Stimulated activated CD4-positive, alpha-beta T cell treated with anti-CD3 and anti-CD28 coated beads, Interleukin-15, amount 100 ng/mL, for 1 hour (primary cell): Measurements from ENCODE around the gene GANC.

Source experiments
- DNase-seq, 2 donors: peaks; one replicate each; pipeline ENCODE4 v3.0.0-alpha.2; 2020; ENCODE audit warnings: low read depth in 1 of 2, low spot score in 1 of 2

GANC gene

DNA sequence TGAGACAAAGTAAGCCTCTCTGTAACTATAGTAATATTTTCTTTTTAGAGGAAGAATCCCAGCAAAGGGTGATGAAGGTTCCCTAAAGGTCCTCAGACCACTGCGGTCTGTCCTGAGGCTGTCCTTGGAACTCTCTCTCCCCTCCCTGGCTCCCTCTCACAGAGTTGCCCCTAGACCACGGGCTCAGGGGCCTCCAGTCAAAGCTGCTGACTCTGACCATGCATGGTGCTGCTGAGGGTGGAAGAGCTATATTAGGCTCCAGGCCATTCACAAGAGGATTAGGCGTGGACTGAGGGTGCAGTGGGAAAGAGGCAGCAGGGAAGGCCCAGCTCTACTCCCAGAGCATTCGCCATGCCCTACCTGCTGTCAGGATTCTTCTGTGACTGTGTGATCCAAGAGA is 100.9 kb downstream of the GANC start:
- DNase-seq = no peak

DNA sequence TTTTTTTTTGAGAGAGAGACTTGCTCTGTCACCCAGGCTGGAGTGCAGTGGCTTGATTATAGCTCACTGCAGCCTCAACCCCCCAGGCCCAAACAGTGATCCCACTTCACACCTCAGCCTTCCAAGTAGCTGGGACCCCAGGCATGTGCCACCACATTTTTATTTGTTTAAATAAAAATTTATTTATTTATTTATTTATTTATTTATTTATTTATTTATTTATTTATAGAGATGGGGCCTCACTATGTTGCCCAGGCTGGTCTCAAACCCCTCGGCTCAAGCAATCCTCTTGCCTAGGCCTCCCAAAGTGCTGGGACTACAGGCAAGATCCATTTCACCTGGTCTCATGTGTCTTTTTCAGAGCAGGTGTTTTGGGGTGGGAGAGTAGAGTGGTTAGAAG is 101.8 kb downstream of the GANC start:
- DNase-seq = no peak

DNA sequence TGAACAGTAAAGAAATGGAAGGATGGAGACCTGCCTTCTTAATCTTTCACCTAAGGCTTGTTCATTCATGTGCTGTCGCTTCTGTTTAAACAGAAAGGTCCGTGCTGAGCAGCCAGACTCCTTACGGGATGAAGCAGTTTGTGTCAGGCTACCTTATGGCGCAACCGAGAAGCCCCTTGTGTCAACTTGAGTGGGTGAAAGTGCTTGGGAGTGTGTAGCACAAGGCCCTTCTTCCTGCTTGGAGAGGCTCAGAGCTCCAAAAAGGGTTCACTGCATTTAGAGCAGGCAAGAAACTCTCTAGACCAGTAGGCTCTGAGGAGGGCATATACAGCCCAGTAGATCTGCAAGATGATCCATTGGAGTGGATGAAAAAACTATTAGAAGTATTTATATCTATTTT is 102.3 kb downstream of the GANC start:
- DNase-seq = no peak

DNA sequence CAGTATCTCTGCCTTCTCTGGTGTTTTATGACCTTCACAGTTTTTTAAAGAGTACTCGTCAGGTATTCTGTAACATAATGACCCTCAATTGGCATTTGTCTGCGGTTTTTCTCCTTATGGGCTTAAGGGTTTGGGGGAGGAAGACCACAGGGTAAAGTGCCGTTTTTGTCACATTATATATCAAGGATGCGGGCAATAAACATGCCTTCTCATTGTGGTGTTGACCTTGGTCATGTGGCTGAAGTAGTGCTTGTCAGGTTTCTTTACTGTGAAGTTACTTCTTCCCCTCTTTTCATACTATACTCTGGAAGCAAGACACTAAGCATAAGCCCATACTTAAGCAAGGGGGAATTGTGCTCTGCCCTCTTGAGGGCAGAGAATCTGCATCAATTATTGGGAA is 102.9 kb downstream of the GANC start:
- DNase-seq = no peak

DNA sequence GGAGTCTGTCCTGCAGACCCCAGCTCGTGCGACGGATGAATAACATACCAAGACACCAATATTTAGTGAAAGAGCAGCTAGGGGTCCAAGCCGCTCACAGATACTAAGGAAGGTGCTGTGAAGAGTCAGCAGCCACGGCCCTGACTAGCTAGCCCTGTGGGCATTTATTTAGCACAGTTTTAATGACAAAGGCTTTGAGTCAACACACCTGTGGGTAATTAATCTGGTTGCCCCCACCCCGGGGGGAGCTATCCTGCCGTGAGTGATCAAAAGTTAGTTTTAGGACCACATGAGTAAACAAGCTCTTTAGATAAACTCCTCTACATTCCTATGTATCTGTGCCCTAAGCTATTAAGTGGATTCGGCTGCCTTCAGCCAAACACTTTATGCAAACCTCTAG is 105.0 kb downstream of the GANC start:
- no peak for DNase-seq

DNA sequence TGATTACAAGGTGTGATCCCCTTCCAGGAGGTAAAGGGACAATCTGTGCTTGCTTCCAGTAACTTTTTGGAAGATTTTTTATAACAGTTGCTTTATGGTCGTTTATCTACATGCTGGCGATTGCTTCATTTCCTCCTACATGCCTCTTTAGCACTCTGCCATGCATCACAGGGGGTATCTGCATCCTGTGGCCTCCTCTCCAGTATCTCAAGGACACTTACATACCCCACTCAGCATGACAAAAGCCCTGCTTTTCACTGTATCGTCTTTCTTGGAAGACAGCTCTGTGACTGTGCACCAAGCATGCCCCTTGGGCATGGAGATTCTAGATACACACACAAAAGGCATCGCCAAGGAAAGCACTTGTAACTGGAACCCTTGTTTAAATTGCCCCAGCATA is 111.6 kb downstream of the GANC start:
- DNase-seq = no peak

DNA sequence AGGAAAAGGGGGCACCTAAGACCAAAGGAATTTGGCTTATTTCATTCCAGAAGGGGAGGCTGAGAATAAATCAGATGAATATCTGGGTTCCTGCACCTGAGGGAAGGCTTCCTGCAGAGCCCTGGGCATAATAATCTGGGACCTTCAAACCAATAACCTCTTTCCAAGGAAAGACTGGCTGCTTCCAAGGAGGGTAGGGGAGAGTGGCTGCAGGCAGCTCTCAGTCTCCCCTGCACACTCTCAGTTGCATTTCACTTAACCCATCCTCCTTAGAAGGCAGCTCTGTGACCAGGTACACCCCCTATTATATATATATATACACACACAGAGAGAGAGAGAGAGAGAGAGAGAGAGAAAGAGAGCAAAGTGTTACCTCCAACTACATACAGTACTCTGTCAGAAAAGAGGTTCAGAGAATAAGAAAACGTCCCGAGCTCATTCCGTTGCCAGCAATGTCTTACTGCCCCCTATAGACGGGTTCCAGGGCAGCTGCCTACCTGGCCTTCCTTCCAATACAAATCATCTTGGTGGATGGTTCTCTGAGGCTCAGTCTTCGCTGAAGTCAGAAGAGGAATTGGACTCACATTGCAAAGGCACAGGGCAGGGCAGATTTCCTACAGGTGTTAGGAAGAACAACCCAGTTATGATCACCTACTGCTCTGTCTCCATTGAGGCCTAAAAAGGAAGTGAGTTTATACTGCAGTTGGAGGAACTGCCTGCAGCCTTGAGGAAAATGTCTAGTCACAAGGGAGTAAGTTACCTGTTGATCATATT is 112.4 kb downstream of the GANC start:
- DNase-seq = no peak

DNA sequence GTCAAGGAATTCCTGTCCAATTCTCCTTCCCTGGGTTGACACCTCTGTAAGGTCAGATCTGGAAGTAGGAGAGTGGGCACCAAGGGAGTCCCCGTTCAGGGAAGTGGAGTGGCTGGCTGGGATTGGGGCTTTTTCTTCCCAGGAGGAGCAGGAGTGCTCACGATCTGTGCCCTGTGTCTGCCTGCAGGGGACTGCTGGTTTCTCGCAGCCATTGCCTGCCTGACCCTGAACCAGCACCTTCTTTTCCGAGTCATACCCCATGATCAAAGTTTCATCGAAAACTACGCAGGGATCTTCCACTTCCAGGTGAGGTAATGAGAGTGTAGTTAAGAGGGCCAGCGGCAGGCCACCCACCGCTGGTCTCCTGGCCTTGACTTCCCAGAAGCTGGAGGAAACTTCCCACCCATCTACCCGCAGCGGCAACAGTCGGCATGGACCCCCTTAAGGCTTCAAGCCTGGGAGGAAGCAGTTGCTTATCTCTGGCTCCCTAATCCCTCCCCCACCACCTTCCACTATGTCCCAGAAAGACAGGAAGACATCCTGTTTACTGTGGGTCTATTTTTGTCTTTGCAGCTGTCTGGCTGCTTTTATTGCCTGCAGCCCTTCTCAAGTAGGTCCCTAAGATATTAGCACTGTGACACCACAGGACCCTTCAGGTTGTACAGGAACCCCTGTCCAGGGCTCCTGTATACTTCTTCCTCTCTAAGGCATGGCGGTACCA is 113.1 kb downstream of the GANC start:
- DNase-seq = no peak

DNA sequence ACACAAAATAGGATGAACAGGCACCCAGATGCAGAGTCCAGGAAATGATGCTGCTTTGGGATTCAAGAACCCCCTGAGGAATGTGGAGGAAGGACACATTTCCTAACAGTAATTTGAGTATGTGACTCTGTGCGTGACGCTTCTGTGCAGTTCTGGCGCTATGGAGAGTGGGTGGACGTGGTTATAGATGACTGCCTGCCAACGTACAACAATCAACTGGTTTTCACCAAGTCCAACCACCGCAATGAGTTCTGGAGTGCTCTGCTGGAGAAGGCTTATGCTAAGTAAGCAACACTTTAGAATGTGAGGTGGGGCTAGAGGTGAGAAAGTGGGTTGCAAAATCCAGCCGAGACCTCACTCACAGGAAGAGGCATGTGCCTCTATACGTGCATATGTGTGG is 114.6 kb downstream of the GANC start:
- DNase-seq = no peak

DNA sequence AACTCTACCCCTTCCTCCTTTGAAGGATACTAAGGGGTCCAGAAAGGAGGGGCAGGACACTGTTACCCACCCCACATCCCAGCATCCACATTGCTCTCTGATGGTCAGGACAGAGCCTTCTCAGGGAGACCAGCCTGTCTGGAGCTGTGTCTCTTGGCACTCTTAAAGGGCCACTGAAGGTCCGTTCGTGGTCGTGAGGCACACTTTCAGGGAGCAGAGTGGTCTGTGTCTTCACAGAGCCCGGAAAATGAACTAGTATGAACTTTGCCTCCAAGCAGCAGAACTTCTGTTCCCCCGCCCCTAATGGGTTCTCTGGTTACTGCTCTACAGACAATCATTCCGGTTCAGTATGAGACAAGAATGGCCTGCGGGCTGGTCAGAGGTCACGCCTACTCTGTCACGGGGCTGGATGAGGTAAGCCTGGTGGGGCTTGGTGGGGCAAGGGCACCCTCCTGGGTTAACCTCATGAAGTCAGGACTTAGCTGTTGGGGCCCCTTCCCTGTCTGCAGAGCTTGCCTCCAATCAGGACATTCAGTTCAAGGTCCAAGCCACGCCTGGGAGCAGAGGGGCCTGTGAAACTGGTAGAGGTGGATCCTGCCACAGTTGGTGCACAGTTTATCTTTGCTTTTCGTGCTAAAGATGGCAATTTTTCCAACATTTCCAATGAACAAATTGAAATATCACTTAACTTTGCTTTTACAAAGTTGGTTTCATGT is 119.5 kb downstream of the GANC start:
- no peak for DNase-seq

DNA sequence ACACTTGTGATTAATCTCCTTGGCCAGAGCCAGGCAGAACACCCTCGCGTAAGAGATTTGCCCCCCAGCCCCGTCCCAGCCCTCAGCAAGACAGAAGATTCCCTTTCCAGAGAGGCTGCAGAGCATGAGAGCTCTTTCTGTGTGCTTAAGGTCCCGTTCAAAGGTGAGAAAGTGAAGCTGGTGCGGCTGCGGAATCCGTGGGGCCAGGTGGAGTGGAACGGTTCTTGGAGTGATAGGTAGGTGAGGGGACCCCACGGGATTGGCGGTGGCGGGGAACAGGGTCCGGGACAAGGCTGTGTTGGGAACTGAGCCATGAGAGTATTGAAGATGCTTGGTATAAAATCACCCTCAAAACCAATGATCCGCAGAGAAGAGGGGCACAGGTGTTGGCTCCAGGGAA is 121.1 kb downstream of the GANC start:
- DNase-seq = no peak

DNA sequence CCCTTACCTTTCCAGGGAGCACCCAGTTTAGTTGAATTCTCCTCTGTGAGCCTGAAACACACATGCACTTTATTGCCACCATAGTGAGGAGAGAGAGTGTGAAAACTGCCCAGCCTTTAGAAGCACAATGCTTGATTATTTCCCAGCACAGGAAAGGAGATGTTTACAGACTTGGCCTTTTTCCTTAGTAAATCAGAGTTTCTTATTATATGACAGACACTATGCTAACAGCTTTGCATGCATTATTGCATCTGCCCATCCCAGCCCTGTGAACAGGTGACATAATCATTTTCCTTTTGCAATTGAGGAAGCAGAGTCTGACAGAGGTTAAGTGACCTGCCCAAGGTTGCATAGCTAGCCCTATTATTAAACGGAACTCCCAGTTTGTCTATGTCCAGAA is 122.8 kb downstream of the GANC start:
- DNase-seq = no peak

DNA sequence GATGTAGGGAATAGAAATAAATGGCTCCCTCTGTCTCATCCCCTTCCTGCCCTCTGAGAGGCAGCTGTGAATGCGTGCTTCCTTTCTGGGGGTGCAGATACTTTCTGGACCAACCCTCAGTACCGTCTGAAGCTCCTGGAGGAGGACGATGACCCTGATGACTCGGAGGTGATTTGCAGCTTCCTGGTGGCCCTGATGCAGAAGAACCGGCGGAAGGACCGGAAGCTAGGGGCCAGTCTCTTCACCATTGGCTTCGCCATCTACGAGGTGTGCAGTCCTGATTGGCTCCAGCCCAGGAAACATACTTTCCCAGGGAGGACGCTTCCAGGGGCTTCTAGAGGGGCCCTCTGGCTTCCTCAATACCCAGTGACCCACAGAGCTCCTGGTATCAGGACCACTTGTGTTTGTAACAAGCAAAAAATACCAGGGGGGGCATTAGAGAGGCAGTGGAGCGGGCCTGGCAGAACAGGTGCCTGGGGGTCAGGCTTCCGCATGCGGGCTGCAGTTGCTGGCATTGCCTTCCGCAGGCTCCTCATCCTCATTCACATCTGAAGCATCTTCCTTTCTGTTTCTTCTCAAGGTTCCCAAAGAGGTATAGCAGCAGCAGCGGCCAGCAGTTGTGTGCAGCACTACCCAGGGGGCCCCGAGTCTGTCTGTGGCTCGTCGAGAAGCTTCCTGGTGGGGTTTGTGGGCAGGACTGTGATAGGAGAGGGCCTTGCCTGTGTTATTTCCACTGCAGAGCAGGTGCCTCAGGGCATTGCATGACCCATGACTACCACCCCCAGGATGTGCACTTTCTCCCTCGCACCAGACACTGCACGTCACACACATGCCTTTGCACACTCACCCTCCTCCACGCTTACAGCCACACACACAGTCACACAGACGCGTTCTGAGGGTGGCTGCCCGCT is 128.8 kb downstream of the GANC start:
- DNase-seq = no peak

DNA sequence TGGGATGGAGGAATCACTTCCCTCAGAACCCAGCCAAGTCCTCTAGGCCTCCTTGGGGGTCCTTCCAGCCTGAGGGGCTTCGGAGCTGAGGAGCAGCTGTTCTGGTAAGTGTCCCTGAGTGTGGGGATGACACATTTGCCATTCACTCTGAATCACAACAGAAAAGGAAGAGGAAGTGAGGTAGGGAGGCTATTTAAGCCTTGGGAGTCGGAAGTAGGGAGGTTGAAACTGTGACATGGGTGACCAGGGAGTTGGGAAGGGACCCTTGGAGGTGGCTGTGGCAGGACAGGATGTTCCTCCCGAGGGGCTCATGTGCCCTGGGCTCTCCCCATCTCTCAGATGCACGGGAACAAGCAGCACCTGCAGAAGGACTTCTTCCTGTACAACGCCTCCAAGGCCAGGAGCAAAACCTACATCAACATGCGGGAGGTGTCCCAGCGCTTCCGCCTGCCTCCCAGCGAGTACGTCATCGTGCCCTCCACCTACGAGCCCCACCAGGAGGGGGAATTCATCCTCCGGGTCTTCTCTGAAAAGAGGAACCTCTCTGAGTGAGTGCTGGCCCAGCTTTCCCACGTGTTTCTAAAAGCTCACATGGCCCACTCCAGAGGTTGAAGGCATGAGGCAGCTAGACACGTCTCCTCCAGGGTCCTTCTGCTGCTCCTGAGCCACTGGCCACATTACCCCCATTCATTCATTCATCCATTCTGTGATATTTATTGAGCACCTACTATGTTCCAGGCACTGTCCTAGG is 129.6 kb downstream of the GANC start:
- no peak for DNase-seq

DNA sequence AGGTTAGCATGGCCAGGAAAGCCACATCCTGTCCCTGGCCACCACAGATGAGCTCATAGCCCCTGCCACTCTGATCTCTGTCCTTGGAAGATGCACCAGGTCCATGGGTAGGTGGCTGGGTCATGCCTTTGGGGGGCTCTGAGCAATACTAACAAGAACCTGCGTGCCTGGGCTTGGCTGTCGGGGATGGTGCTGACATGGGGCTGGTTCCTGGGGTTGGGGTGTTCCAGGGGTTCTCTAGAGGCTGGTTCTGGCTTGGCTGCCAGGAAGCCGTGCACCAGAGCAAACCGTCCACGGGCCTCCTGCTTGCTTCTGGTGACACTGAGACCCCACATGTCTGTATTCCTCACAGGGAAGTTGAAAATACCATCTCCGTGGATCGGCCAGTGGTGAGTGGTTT is 130.4 kb downstream of the GANC start:
- no peak for DNase-seq

DNA sequence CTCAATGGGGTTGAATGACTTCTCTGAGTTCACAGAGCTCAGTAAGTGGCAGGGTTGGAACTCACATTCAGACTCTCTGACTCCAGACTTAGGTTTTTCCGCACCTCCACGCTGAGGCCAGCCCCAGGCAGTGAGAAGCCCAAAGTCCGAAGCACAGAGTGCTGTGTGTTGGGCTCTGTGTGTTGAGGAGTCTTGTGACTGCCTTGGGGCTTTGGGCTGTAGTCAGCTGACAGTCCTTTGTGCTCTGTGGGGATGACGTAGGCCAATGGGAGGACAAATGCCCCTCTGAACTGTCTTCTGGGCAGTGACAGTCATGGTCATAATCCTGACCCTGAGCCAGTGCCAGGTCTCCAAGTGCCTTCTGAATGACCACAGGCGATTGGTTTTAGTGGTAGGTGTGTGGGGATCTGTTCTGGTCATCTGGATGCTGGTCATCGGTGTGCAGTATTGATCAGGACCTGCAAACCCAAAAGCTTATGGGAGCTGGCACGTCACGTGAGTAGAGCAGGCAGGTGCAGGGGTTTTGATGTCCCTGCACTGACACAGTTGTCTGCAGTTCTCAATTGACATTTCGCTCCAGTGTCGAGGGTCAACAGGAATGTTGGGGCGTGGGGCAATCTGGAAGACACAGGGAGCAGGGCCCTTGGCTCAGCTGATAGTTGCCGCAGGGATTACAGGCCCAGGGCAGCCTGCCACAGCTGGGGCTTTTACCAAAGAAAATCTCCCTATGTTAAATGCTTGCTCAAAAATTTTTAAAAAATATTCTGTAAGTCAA is 131.6 kb downstream of the GANC start:
- no peak for DNase-seq

DNA sequence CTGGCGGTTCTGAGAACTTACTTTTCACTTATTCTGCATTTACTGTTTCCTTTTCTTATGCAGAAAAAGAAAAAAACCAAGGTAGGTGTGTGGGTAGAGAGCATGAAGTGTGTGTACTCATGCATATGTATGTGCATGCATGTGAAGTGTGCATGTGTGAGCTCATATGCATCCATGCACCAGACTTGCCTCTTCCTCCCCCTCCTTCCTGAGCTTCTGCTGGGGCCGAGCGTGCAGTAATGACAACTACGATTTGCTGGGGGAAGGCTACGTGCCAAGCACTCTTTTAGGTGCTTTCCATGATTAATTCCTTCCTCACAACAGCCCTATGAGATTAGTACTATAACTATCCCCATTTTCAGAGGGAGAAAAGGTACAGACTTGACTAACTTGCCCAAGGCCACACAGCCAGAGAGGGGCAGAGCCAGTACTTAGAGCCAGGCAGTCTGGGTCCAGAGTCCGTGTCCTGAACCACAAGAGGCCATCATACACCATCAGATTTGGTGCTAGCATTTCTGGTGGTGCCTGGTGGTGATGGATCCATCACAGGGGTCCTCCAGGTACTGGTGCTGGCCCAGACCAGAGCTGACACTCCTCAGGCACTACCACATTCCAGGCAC is 133.0 kb downstream of the GANC start:
- DNase-seq = no peak
